ENCODE results near the gene ELOVL2. TPM values are rescaled to one million over a fixed set of nuclear protein-coding genes. Genes with fewer than 3 reads are reported as not detected.
"Not testable (repeated sequence)": the region's sequence is repeated elsewhere in the genome, so short reads cannot be mapped to it uniquely, and the experiment has no call there.

ELOVL2 gene
- total RNA-seq = under 1 TPM in 1 of 4 donors, not detected in 3; 0.07 TPM

GRCh38 chr6:11043961-11044711 is at the start of gene ELOVL2:
ELOVL2 (minus strand) TSS chr6:11044305; CDS start chr6:11044230, 75 bp downstream.
- WGBS, 2 donors = 10% methylated on average over 40 of the region's 124 CpGs; no CpG with 5 or more reads in 1 of the 2 donors
- peak within 1 kb of the TSS; percentile 24 for H3K4me3 ChIP-seq (ENCODE audit: low read depth, poor library complexity, severe bottlenecking)
- TF ChIP-seq POLR2A (IDR thresholded peaks at IDR 0.05) (no peak), CTCF (IDR thresholded peaks at IDR 0.05) (no peak)
- DNase-seq (ENCODE audit: low spot score in 2 of 2) = no peak
- intact Hi-C loops (cut with DNase I; ENCODE audit: low total_unique reads) = no loop called here

GRCh38 chr6:11093376-11093625 is 49.2 kb upstream of the ELOVL2 start:
- intact Hi-C loops (cut with DNase I; ENCODE audit: low total_unique reads) = no loop called here
- 0% methylated on average over 15 to 17 of the region's 17 CpGs for WGBS, 2 donors
- no peak for TF ChIP-seq CTCF (IDR thresholded peaks at IDR 0.05)
- no peak for DNase-seq (ENCODE audit: low spot score in 2 of 2)
- H3K4me3 ChIP-seq (ENCODE audit: low read depth, poor library complexity, severe bottlenecking) = peak overlapping the region; percentile 75

- TF ChIP-seq CTCF (IDR thresholded peaks at IDR 0.05) (no peak), POLR2A (IDR thresholded peaks at IDR 0.05) (no peak)
- peak overlapping the region; percentile 75 for H3K4me3 ChIP-seq (ENCODE audit: low read depth, poor library complexity, severe bottlenecking)
- intact Hi-C loops (cut with DNase I; ENCODE audit: low total_unique reads) = no loop called here
- 4% methylated on average over 10 of the region's 10 CpGs for WGBS, 2 donors
- DNase-seq (ENCODE audit: low spot score in 2 of 2) = no peak
Measured at GRCh38 chr6:11092668-11093375, 48.7 kb upstream of the ELOVL2 start.

GRCh38 chr6:11091141-11091540 is 47.0 kb upstream of the ELOVL2 start:
- intact Hi-C loops (cut with DNase I; ENCODE audit: low total_unique reads); H3K4me3 ChIP-seq (ENCODE audit: low read depth, poor library complexity, severe bottlenecking); DNase-seq (ENCODE audit: low spot score in 2 of 2): not testable (repeated sequence)
- 91 to 93% methylated on average over 5 of the region's 5 CpGs for WGBS, 2 donors

GRCh38 chr6:11089695-11090094 is 45.6 kb upstream of the ELOVL2 start:
- DNase-seq (ENCODE audit: low spot score in 2 of 2) = no peak
- WGBS, 2 donors = 75 to 78% methylated on average over 1 of the region's 1 CpG
- no peak overlapping the region for H3K4me3 ChIP-seq (ENCODE audit: low read depth, poor library complexity, severe bottlenecking)
- TF ChIP-seq POLR2A (IDR thresholded peaks at IDR 0.05) (no peak), CTCF (IDR thresholded peaks at IDR 0.05) (no peak)
- intact Hi-C loops (cut with DNase I; ENCODE audit: low total_unique reads) = no loop called here

GRCh38 chr6:11087141-11087812 is 43.2 kb upstream of the ELOVL2 start:
- WGBS, 2 donors = 79 to 94% methylated on average over 12 to 46 of the region's 47 CpGs
- intact Hi-C loops (cut with DNase I; ENCODE audit: low total_unique reads) = not testable (repeated sequence)

More at GRCh38 chr6:11087141-11087812, 43.2 kb upstream of the ELOVL2 start:
- not testable (repeated sequence) for DNase-seq (ENCODE audit: low spot score in 2 of 2); H3K4me3 ChIP-seq (ENCODE audit: low read depth, poor library complexity, severe bottlenecking)
